Central memory CD8-positive, alpha-beta T cell (primary cell): ENCODE measurements around the gene LYAR.
A peak's percentile ranks its signal among the peaks of the same experiment; 100 is the strongest.

ENCODE experiments used
- ATAC-seq: fragments of 150-1000 bp; cut with Tn5 transposase; replicated peaks from 2 replicates; pipeline ENCODE4 v1.10.0; 2022; ENCODE audit warnings: mild to moderate bottlenecking, moderate FRiP score, moderate number of reproducible peaks; ENCODE audit not compliant: poor library complexity, severe bottlenecking; ENCODE audit errors: extremely low read depth
- DNase-seq, 2 donors: peaks; one replicate each; pipeline ENCODE4 v3.0.0; 2021; ENCODE audit warnings: low spot score in 2 of 2
- H3K27ac Mint-ChIP-seq: one replicate; pipeline ENCODE4 v1.8.0; 2022; ENCODE audit warnings: low read depth, mild to moderate bottlenecking, moderate library complexity, mixed read lengths
- H3K27me3 Mint-ChIP-seq: one replicate; pipeline ENCODE4 v1.8.0; 2022; ENCODE audit warnings: mixed read lengths
- H3K36me3 Mint-ChIP-seq: one replicate; pipeline ENCODE4 v1.8.0; 2022; ENCODE audit warnings: mild to moderate bottlenecking, moderate library complexity, mixed read lengths; ENCODE audit not compliant: insufficient read depth
- H3K4me1 Mint-ChIP-seq: one replicate; pipeline ENCODE4 v1.8.0; 2022; ENCODE audit warnings: mixed read lengths
- H3K4me3 Mint-ChIP-seq: one replicate; pipeline ENCODE4 v1.8.0; 2022; ENCODE audit warnings: mild to moderate bottlenecking, moderate library complexity, mixed read lengths
- H3K9me3 Mint-ChIP-seq: one replicate; pipeline ENCODE4 v1.8.0; 2022; ENCODE audit warnings: mixed read lengths

Gene LYAR

GRCh38 chr4:4302416-4302815 is 12.5 kb upstream of the LYAR start:
- Mint-ChIP-seq H3K27ac (no peak overlapping the region), H3K36me3 (peaks cover 38% of the 10 kb centered on the region), H3K4me1 (peaks cover 32% of the 10 kb centered on the region), H3K27me3 (no peaks in the 10 kb centered on the region), H3K9me3 (no peaks in the 10 kb centered on the region), H3K4me3 (no peak overlapping the region)
- DNase-seq, result no peak
- no peak for ATAC-seq

GRCh38 chr4:4302001-4302400 is 12.0 kb upstream of the LYAR start:
- DNase-seq (no peak), ATAC-seq (no peak)
- H3K4me1 Mint-ChIP-seq, result peaks cover 30% of the 10 kb centered on the region
- no peaks in the 10 kb centered on the region for H3K27me3 Mint-ChIP-seq
- no peak overlapping the region for H3K4me3 Mint-ChIP-seq
- H3K36me3 Mint-ChIP-seq, result peaks cover 34% of the 10 kb centered on the region
- H3K9me3 Mint-ChIP-seq, result no peaks in the 10 kb centered on the region
- H3K27ac Mint-ChIP-seq, result no peak overlapping the region

- no peak overlapping the region for H3K4me3 Mint-ChIP-seq
- H3K36me3 Mint-ChIP-seq, result peaks cover 26% of the 10 kb centered on the region
- ATAC-seq, result no peak
- no peak for DNase-seq
- peak overlapping the region; percentile 48 for H3K27ac Mint-ChIP-seq
- no peaks in the 10 kb centered on the region for H3K27me3 Mint-ChIP-seq
- H3K9me3 Mint-ChIP-seq, result no peaks in the 10 kb centered on the region
- peaks cover 44% of the 10 kb centered on the region for H3K4me1 Mint-ChIP-seq
These were observed 9.1 kb upstream of the LYAR start for GRCh38 chr4:4299006-4299405.

- DNase-seq (no peak), ATAC-seq (no peak)
- H3K27ac Mint-ChIP-seq, result peak overlapping the region; percentile 1
- no peak overlapping the region for H3K4me3 Mint-ChIP-seq
- H3K4me1 Mint-ChIP-seq, result peaks cover 50% of the 10 kb centered on the region
- no peaks in the 10 kb centered on the region for H3K9me3 Mint-ChIP-seq
- H3K36me3 Mint-ChIP-seq, result peaks cover 13% of the 10 kb centered on the region
- no peaks in the 10 kb centered on the region for H3K27me3 Mint-ChIP-seq
These were observed 6.4 kb upstream of the LYAR start for GRCh38 chr4:4296283-4296846.

- no peaks in the 10 kb centered on the region for H3K27me3 Mint-ChIP-seq
- no peak overlapping the region for H3K27ac Mint-ChIP-seq
- peaks cover 70% of the 10 kb centered on the region for H3K4me1 Mint-ChIP-seq
- no peaks in the 10 kb centered on the region for H3K9me3 Mint-ChIP-seq
- ATAC-seq (no peak), DNase-seq (no peak)
- H3K36me3 Mint-ChIP-seq, result peaks cover 13% of the 10 kb centered on the region
- no peak overlapping the region for H3K4me3 Mint-ChIP-seq
These were observed 3.3 kb upstream of the LYAR start for GRCh38 chr4:4293279-4293678.

GRCh38 chr4:4289597-4289940 is 385 bp downstream of the LYAR start:
- ATAC-seq, result peak; percentile 13
- Mint-ChIP-seq H3K36me3 (peaks cover 26% of the 10 kb centered on the region), H3K4me1 (peaks cover 70% of the 10 kb centered on the region), H3K9me3 (no peaks in the 10 kb centered on the region), H3K27me3 (no peaks in the 10 kb centered on the region), H3K27ac (peak overlapping the region; percentile 92), H3K4me3 (peak overlapping the region; percentile 98)
- DNase-seq, result no peak

GRCh38 chr4:4289055-4289454 is 899 bp downstream of the LYAR start:
- Mint-ChIP-seq H3K9me3 (no peaks in the 10 kb centered on the region), H3K27me3 (no peaks in the 10 kb centered on the region), H3K4me1 (peaks cover 70% of the 10 kb centered on the region), H3K27ac (peak overlapping the region; percentile 92), H3K36me3 (peaks cover 31% of the 10 kb centered on the region), H3K4me3 (peak overlapping the region; percentile 98)
- no peak for DNase-seq
- no peak for ATAC-seq

GRCh38 chr4:4288098-4288497 is 1.9 kb downstream of the LYAR start:
- DNase-seq (no peak), ATAC-seq (no peak)
- Mint-ChIP-seq H3K9me3 (no peaks in the 10 kb centered on the region), H3K36me3 (peaks cover 37% of the 10 kb centered on the region), H3K27me3 (no peaks in the 10 kb centered on the region), H3K27ac (peak overlapping the region; percentile 92), H3K4me3 (peak overlapping the region; percentile 98), H3K4me1 (peaks cover 64% of the 10 kb centered on the region)

- Mint-ChIP-seq H3K36me3 (peaks cover 57% of the 10 kb centered on the region), H3K27me3 (no peaks in the 10 kb centered on the region), H3K27ac (no peak overlapping the region), H3K4me1 (peaks cover 58% of the 10 kb centered on the region), H3K9me3 (no peaks in the 10 kb centered on the region), H3K4me3 (no peak overlapping the region)
- no peak for DNase-seq
- ATAC-seq, result no peak
These were observed 4.9 kb downstream of the LYAR start for GRCh38 chr4:4284827-4285618.

GRCh38 chr4:4281787-4282186 is 8.2 kb downstream of the LYAR start:
- H3K36me3 Mint-ChIP-seq, result peaks cover 69% of the 10 kb centered on the region
- DNase-seq, result no peak
- H3K4me3 Mint-ChIP-seq, result no peak overlapping the region
- H3K4me1 Mint-ChIP-seq, result peaks cover 33% of the 10 kb centered on the region
- peak overlapping the region; percentile 23 for H3K27ac Mint-ChIP-seq
- H3K27me3 Mint-ChIP-seq, result no peaks in the 10 kb centered on the region
- ATAC-seq, result no peak
- no peaks in the 10 kb centered on the region for H3K9me3 Mint-ChIP-seq

GRCh38 chr4:4277531-4277930 is 12.4 kb downstream of the LYAR start:
- H3K27ac Mint-ChIP-seq, result peak overlapping the region; percentile 61
- DNase-seq, result no peak
- no peaks in the 10 kb centered on the region for H3K27me3 Mint-ChIP-seq
- H3K36me3 Mint-ChIP-seq, result peaks cover 62% of the 10 kb centered on the region
- H3K4me3 Mint-ChIP-seq, result no peak overlapping the region
- peaks cover 29% of the 10 kb centered on the region for H3K4me1 Mint-ChIP-seq
- no peaks in the 10 kb centered on the region for H3K9me3 Mint-ChIP-seq
- no peak for ATAC-seq

- Mint-ChIP-seq H3K4me3 (no peak overlapping the region), H3K27me3 (no peaks in the 10 kb centered on the region), H3K27ac (peak overlapping the region; percentile 98), H3K9me3 (no peaks in the 10 kb centered on the region), H3K36me3 (peaks cover 55% of the 10 kb centered on the region), H3K4me1 (peaks cover 52% of the 10 kb centered on the region)
- DNase-seq, result no peak
- no peak for ATAC-seq
These were observed 15.7 kb downstream of the LYAR start for GRCh38 chr4:4274226-4274625.

- peaks cover 51% of the 10 kb centered on the region for H3K36me3 Mint-ChIP-seq
- no peak overlapping the region for H3K4me3 Mint-ChIP-seq
- H3K9me3 Mint-ChIP-seq, result no peaks in the 10 kb centered on the region
- ATAC-seq (no peak), DNase-seq (no peak)
- H3K4me1 Mint-ChIP-seq, result peaks cover 56% of the 10 kb centered on the region
- no peaks in the 10 kb centered on the region for H3K27me3 Mint-ChIP-seq
- peak overlapping the region; percentile 98 for H3K27ac Mint-ChIP-seq
These were observed 18.0 kb downstream of the LYAR start for GRCh38 chr4:4271912-4272311.
